Cardiac septum (tissue), 1 donor: ENCODE results near the gene MIER3. TPM values are rescaled to one million over a fixed set of nuclear protein-coding genes. Genes with fewer than 3 reads are reported as not detected.

ENCODE experiments used
- DNase-seq: peaks from one replicate; pipeline ENCODE4 v3.0.0-alpha.2; 2020; ENCODE audit warnings: low spot score
- intact Hi-C: fragments of 100-400 bp; cut with DNase I; formaldehyde crosslinking; loops from one replicate; pipeline ENCODE4 v1.14.0; 2022
- total RNA-seq: library from RNA; stranded (reverse); fragmentation: NEBNext Ultra II Directional; extraction: Animal tissue kit (Norgen Biotek cat#: 25700); gene quantifications from one replicate; pipeline ENCODE4 v1.2.1, GENCODE V29; 2021
- donor health status: DM: no; HTN: no; CAD: no.

Gene MIER3
- total RNA-seq, 1 donor from 2014 or later = 14.8 TPM

DNA sequence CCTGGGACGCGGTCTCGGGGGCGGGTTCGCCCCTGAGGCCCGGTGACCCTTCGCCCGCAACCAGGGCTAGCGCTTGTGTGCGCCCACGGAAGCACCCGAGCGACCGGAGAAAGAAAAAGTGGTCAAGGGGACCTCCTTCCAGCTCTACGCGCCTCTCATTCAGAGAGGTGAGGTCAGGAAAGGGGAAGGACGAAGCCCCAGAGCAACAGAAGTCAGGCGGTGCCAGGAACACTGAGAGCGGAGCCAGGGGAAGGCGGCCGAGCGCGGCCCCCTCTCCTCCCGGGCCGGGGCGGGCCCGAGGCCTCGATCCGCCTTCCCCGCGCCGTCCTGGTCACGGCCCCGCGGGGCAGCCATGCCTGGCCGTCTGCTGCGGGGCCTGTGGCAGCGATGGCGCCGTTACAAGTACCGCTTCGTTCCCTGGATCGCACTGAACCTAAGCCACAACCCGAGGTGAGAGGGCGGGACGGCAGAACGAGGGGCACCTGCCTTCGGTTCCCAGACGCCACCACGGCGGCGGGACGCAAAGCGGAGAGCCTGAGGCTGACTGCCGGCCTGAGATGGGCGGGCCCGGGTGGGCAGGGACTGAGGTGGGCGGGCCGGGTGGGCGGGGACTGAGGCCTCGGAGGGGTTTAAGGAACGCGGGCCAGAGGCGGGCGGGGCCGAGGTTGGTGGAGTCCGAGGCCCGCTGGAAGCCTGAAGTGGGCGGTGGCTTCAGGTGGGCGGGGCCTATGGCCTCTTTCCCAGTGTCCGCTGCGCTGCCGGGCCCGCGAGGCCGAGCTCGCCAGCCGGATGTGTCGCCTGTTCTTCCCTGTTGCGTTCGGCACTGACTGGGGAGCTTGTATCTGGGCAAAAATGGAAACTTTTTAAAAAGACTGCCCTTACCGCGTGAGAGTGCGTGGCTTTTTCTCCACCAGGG, 42.4 kb downstream of the MIER3 start, which contains the start of gene SETD9:
SETD9 (plus strand) TSS at position 303 of the 916 bp plus-strand sequence; CDS start at position 353, 50 bp downstream.
- intact Hi-C loops = loop anchor here (1.0 to 10.0 kb wide), 3 partner anchors 42 to 1555 kb away; partner anchors contain the start of genes GPBP1 and PLK2
- DNase-seq = peak; percentile 99

DNA sequence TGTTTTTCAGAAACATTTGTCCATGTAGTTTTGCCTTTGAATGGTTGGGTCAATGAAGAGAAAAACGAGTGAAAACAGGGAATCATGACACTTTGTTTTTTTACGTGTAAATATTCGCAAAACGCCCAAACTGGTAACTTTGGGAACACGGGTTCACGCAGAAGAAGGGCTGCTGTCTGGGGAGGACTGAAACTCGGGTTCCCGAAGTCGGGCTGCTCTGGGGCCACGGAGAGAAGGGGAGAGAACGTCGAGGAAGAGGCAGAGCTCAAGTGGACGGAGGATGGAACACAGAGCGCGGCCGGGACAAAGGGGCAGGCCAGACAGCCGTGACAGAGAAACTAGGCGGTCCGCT, 43.0 kb downstream of the MIER3 start:
- intact Hi-C loops = loop anchor here (1.0 to 10.0 kb wide), 3 partner anchors 42 to 1556 kb away; partner anchors contain the start of genes GPBP1 and PLK2
- DNase-seq = no peak

DNA sequence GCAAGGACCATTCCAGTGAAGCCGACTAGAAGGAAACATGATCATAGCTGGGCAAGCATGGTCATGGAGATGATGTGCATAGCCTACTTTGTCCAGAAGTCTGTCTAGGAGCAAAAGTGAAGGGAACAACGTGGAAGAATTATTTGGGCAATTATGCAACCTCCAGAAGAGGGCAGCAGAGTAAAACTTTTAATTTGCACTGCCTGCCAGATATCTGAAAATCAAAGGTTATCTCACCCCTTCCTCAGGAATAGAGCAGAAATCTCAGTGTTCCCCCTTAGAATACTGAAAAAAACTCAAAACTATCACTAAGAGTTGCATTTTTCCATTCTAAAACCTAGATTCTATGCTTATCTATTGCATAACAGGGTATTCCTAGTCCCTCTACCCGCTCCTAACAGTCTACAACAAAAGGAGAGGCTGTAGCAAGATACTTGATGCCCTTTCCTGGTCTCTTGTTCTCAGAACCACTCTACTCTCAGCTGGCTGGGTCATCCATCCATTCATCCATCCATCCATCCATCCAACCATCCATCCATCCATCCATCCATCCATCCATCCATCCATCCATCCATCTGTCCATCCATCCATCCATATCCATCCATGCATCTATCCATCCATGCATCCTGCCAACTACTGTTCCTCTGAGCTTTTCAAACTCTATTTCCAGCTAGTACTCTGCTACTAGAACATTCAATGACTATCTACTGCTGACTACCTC, 50.9 kb downstream of the MIER3 start:
- intact Hi-C loops = loop anchor here (1.0 to 10.0 kb wide), 3 partner anchors 237 to 1564 kb away; partner anchors contain the start of gene PLK2
- DNase-seq = no peak

DNA sequence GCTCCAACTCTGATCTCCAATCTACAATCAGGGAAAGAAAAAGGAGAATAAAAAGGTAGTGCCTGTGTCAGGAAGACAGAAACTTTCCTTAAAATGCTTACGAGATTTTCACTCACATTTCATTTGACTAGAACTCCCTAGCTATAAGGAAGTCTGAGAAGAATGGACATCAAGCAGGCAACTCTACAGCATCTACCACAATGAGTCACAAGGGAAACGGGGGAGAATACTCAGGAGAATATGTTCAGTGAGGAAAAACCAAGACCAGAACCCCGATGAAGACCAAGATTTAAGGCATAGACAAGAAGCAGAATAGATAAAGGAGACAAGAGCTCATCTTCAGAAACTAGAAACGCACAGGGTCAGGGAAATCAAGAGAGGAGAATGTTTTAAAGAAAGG, 51.5 kb downstream of the MIER3 start:
- intact Hi-C loops = loop anchor here (2.0 to 10.0 kb wide), 2 partner anchors 320 to 1564 kb away; partner anchors contain the start of gene PLK2

GRCh38 chr5:56898213-56898612, 53.7 kb downstream of the MIER3 start:
- intact Hi-C loops = no loop called here
- no peak for DNase-seq

More for the DNA sequence above, 51.5 kb downstream of the MIER3 start:
- DNase-seq = no peak

GRCh38 chr5:56896763-56897162, 55.2 kb downstream of the MIER3 start:
- intact Hi-C loops = no loop called here
- DNase-seq = no peak

DNA sequence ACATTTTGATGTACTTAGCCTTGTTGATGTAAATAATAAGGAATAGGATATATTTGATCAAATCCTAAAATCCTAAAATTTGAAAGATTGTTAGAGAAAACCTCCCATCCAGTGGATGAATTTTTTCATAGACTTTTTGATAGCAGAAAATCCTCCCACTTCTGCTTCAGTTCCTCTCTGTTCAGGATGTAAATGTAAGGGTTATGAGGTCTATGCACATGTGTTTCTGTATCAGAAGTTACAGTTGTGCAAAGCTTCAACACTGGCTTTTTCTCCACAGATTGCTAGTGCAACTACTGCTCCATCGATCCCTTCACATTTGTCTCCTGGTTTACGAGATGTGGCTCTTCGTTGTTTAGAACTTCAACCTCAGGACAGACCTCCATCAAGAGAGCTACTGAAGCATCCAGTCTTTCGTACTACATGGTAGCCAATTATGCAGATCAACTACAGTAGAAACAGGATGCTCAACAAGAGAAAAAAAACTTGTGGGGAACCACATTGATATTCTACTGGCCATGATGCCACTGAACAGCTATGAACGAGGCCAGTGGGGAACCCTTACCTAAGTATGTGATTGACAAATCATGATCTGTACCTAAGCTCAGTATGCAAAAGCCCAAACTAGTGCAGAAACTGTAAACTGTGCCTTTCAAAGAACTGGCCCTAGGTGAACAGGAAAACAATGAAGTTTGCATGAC, 58.5 kb downstream of the MIER3 start:
- DNase-seq = no peak
- intact Hi-C loops = no loop called here

DNA sequence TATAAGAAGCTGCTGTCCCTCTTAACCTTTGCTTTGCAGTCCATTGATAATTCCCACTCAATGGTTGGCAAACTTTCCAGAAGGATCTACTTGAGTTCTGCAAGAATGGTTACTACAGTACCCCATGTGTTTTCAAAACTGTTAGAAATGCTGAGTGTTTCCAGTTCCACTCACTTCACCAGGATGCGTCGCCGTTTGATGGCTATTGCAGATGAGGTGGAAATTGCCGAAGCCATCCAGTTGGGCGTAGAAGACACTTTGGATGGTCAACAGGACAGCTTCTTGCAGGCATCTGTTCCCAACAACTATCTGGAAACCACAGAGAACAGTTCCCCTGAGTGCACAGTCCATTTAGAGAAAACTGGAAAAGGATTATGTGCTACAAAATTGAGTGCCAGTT, 70.4 kb downstream of the MIER3 start:
- intact Hi-C loops = no loop called here

DNA sequence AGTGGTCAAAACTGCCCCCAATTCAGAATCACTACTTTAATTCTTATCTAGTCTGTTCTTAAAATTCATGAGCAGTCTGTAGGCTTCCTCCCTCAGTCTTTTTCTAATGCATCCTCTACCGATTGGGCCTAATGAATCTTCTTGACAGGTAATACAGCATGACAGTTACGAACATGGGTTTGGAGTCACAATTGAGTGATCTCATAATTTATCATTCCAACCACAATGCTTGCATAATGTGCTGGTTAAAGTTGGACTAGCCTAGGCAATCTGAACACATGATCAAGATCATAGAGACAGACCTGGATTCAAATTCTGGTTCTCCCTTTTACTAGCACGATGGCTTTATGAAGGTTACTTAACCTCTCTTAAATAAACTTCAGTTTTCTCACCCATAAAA, 75.6 kb downstream of the MIER3 start:
- intact Hi-C loops = no loop called here

More for the DNA sequence above, 70.4 kb downstream of the MIER3 start:
- DNase-seq = no peak

DNA sequence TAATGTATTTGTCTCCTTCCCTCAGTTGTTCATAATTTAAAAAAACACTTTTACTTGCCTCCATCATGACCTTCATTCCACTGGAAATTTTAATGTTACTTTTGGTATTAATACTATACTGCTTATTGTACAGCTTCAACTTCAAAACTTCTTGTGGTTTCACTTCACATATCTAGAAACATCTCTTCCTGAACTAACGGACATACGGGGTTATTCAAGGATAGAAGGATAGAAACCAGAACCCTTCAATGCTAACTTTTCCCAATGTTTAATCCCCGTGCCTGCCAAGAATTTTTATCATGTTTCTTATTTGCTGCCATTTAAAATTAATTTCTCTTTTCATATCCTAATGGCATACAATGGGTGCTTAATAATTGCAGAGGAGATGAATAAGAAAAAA, 78.9 kb downstream of the MIER3 start:
- intact Hi-C loops = no loop called here
- DNase-seq = no peak

More for the DNA sequence above, 75.6 kb downstream of the MIER3 start:
- DNase-seq = no peak

GRCh38 chr5:56871777-56872176, 80.1 kb downstream of the MIER3 start:
- DNase-seq = no peak
- intact Hi-C loops = no loop called here

Other genes starting within 250 kb of the MIER3 start
- gene MAP3K1, start 136.6 kb downstream of the MIER3 start, total RNA-seq = 6.8 TPM
- gene SETD9, start 42.5 kb downstream of the MIER3 start, total RNA-seq = 14.2 TPM
- 49.0 TPM for gene GPBP1, start 221.9 kb upstream of the MIER3 start, total RNA-seq